ENCODE results near the gene PDZRN3. TPM values are rescaled to one million over a fixed set of nuclear protein-coding genes. Genes with fewer than 3 reads are reported as not detected.

PDZRN3 gene
- total and polyA plus RNA-seq, 2 donors from 2014 or later, result 9.5 to 13.2 TPM

DNA sequence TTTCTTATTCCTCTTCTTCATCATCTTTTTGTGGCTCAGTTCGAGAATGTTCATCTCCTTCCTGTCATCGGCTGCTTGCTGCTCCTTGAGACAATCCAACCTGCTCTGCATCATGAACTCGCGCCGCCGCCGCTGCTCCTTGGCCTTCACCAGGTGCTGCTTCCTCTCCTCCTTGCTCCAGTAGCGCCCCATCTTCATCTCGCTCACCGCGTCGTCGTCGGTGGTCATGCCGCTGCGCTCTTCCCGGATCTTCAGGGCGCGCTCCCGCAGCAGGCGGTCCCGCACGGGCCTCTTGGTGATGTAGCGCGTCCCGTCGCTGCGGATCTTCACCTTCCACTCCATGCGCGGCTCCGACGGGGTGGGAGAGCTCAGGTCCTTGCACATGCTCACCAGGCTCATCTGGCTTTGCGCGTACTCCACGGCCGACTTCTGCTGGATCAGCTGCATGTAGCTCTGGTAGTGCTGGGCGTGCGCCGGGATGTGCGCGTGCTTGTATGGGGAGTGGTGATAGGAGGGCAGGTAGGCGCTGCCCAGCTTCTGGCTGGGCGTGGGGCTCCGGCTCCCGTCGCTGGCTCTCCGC is 241.2 kb downstream of the PDZRN3 start:
- H3K4me3 ChIP-seq (ENCODE audit: low read length in 3 of 3), result no peak overlapping the region
- FAIRE-seq, result no peak
- H3K4me1 ChIP-seq (ENCODE audit: control insufficient read depth in 2 of 3, insufficient read depth in 2 of 3, low read depth in 1 of 3, low read length in 3 of 3), result no peaks in the 10 kb centered on the region
- H3K9ac ChIP-seq (ENCODE audit: low read length in 3 of 3), result no peak overlapping the region
- no peak for DNase-seq
- H3K36me3 ChIP-seq (ENCODE audit: control insufficient read depth in 2 of 3, insufficient read depth in 3 of 3, low read length in 3 of 3), result peaks cover 0 to 21% (median 15%) of the 10 kb centered on the region in 3 donors
- H3K9me3 ChIP-seq (ENCODE audit: control insufficient read depth in 2 of 3, insufficient read depth in 1 of 3, low read length in 3 of 3), result no peaks in the 10 kb centered on the region
- intact Hi-C loops (cut with DNase I), result no loop called here
- no peak overlapping the region for H3K27ac ChIP-seq (ENCODE audit: low read depth in 2 of 2, low read length in 2 of 2)
- TF ChIP-seq, protein P1, sequence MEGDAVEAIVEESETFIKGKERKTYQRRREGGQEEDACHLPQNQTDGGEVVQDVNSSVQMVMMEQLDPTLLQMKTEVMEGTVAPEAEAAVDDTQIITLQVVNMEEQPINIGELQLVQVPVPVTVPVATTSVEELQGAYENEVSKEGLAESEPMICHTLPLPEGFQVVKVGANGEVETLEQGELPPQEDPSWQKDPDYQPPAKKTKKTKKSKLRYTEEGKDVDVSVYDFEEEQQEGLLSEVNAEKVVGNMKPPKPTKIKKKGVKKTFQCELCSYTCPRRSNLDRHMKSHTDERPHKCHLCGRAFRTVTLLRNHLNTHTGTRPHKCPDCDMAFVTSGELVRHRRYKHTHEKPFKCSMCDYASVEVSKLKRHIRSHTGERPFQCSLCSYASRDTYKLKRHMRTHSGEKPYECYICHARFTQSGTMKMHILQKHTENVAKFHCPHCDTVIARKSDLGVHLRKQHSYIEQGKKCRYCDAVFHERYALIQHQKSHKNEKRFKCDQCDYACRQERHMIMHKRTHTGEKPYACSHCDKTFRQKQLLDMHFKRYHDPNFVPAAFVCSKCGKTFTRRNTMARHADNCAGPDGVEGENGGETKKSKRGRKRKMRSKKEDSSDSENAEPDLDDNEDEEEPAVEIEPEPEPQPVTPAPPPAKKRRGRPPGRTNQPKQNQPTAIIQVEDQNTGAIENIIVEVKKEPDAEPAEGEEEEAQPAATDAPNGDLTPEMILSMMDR (IDR thresholded peaks at IDR 0.05; ENCODE audit: borderline replicate concordance, extremely low read depth, insufficient read depth), result no peak
- no peaks in the 10 kb centered on the region for H3K27me3 ChIP-seq (ENCODE audit: control insufficient read depth, insufficient read depth, low read length)

DNA sequence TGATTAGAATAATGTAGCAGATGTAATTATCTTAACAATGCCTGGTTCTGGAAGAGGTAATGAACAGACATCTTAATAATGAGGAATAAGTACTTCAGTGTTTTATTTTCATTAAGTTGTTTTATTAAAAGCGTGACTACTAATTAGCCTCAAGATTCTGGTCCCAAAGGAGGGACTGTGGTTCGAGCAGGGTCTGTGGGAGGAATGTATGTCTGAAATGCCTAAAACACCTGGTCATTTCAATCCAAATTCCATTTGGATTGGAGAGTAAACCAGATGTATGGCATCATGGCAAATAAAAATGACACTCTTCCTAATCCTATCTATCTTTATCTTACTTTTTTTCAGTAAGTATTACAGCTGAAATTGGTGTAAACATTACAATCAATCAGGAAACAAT is 243.2 kb downstream of the PDZRN3 start:
- Histone ChIP-seq H3K27ac (ENCODE audit: low read depth in 2 of 2, low read length in 2 of 2) (no peak overlapping the region), H3K9ac (ENCODE audit: low read length in 3 of 3) (no peak overlapping the region), H3K4me3 (ENCODE audit: low read length in 3 of 3) (no peak overlapping the region), H3K27me3 (ENCODE audit: control insufficient read depth, insufficient read depth, low read length) (no peaks in the 10 kb centered on the region), H3K9me3 (ENCODE audit: control insufficient read depth in 2 of 3, insufficient read depth in 1 of 3, low read length in 3 of 3) (no peaks in the 10 kb centered on the region), H3K4me1 (ENCODE audit: control insufficient read depth in 2 of 3, insufficient read depth in 2 of 3, low read depth in 1 of 3, low read length in 3 of 3) (no peaks in the 10 kb centered on the region), H3K36me3 (ENCODE audit: control insufficient read depth in 2 of 3, insufficient read depth in 3 of 3, low read length in 3 of 3) (peaks cover 0 to 21% (median 14%) of the 10 kb centered on the region in 3 donors)
- no peak for FAIRE-seq
- intact Hi-C loops (cut with DNase I), result no loop called here
- TF ChIP-seq, protein P1 (IDR thresholded peaks at IDR 0.05; ENCODE audit: borderline replicate concordance, extremely low read depth, insufficient read depth), result no peak
- DNase-seq, result no peak

DNA sequence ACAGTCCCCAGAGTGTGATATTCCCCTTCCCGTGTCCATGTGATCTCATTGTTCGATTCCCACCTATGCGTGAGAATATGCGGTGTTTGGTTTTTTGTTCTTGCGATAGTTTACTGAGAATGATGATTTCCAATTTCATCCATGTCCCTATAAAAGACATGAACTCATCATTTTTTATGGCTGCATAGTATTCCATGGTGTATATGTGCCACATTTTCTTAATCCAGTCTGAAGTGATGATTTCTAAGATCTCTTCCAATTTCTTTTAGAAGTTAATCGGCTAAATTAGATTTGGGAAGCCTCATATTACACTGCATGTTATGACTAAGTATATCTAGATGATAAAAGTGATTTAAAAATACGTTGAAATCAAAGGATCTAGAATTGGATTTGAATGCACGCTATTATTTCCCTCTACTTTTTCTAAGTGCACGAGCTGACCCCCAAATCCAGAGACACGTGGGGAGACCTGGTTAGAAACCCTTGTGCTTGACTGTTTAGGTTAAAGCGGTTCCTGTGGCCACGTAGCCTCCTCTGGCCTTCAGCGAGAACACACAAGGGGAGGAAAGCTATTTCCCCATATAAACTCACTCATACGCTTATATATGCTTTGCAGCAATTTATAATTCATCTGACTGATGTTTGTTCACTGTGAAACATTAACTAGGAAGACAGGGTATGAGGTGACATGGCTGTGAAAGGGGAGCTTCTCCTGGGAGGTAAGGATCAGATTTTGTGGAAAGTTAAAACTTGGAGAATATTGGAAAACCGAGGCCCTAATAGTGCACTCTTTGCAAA is 243.8 kb downstream of the PDZRN3 start:
- TF ChIP-seq, protein P1 (IDR thresholded peaks at IDR 0.05; ENCODE audit: borderline replicate concordance, extremely low read depth, insufficient read depth), result no peak
- Histone ChIP-seq H3K36me3 (ENCODE audit: control insufficient read depth in 2 of 3, insufficient read depth in 3 of 3, low read length in 3 of 3) (peaks cover 0 to 21% (median 13%) of the 10 kb centered on the region in 3 donors), H3K27me3 (ENCODE audit: control insufficient read depth, insufficient read depth, low read length) (no peaks in the 10 kb centered on the region), H3K27ac (ENCODE audit: low read depth in 2 of 2, low read length in 2 of 2) (no peak overlapping the region), H3K9ac (ENCODE audit: low read length in 3 of 3) (no peak overlapping the region), H3K9me3 (ENCODE audit: control insufficient read depth in 2 of 3, insufficient read depth in 1 of 3, low read length in 3 of 3) (no peaks in the 10 kb centered on the region), H3K4me3 (ENCODE audit: low read length in 3 of 3) (no peak overlapping the region), H3K4me1 (ENCODE audit: control insufficient read depth in 2 of 3, insufficient read depth in 2 of 3, low read depth in 1 of 3, low read length in 3 of 3) (no peaks in the 10 kb centered on the region)
- DNase-seq (no peak), FAIRE-seq (no peak)
- intact Hi-C loops (cut with DNase I), result no loop called here
